ENCODE data around the gene IQCM. TPM values are rescaled to one million over a fixed set of nuclear protein-coding genes. Genes with fewer than 3 reads are reported as not detected.
"Not testable (repeated sequence)": the region's sequence is repeated elsewhere in the genome, so short reads cannot be mapped to it uniquely, and the experiment has no call there.

Gene IQCM
- total RNA-seq, 2 donors from 2014 or later = not detected

DNA sequence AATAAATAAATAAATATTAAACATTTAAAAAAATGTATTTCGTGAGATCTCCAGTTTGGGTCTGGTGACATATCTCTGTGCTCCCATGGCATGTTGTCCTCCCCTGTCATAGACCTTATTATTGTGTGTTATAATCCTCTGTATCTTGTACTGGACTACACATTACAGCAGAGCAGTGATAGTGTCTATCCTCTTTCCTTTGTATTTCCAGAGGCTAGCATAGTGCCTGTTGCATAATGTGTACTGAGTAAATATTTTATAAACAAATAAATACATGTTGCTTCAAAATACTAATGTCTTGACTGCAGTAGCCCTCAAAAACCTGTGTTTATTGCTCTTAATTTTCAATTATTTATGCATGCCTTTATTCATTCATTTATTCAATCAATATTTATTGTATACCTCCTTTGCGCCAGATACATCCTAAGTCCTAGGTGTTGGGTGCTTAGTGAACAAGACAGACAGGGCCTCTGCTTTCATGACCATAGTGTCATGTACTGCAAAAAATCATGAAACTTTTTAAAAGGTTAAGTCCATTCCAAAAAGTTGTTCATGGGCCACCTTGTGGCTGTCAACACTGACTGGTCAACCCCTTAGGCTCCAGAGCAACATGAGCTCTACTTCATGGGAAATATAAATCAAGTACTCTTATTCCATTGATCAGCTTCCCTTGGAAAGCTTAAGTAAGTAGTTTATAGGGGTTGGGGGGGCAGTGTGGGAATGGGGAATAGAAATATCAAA is 303.9 kb downstream of the IQCM start:
- ATAC-seq (no peak), DNase-seq (no peak)
- Mint-ChIP-seq H3K36me3 (ENCODE audit: low read depth) (no peaks in the 10 kb centered on the region), H3K4me3 (no peak overlapping the region), H3K4me1 (no peaks in the 10 kb centered on the region), H3K27me3 (no peaks in the 10 kb centered on the region), H3K27ac (no peak overlapping the region)
- no peaks in the 10 kb centered on the region for H3K9me3 ChIP-seq (ENCODE audit: control insufficient read depth, low read length, poor library complexity, severe bottlenecking)

GRCh38 chr4:149507309-149507708 is 308.3 kb downstream of the IQCM start:
- not testable (repeated sequence) for H3K4me1 Mint-ChIP-seq, DNase-seq

GRCh38 chr4:149500806-149501205 is 314.8 kb downstream of the IQCM start:
- no peaks in the 10 kb centered on the region for H3K9me3 ChIP-seq (ENCODE audit: control insufficient read depth, low read length, poor library complexity, severe bottlenecking)
- Mint-ChIP-seq H3K36me3 (ENCODE audit: low read depth) (no peaks in the 10 kb centered on the region), H3K4me3 (no peak overlapping the region), H3K27ac (no peak overlapping the region), H3K27me3 (no peaks in the 10 kb centered on the region), H3K4me1 (no peaks in the 10 kb centered on the region)
- ATAC-seq (no peak), DNase-seq (no peak)

More at GRCh38 chr4:149507309-149507708, 308.3 kb downstream of the IQCM start:
- not testable (repeated sequence) for H3K36me3 Mint-ChIP-seq (ENCODE audit: low read depth); H3K27me3 Mint-ChIP-seq; H3K4me3 Mint-ChIP-seq; ATAC-seq; H3K27ac Mint-ChIP-seq; H3K9me3 ChIP-seq (ENCODE audit: control insufficient read depth, low read length, poor library complexity, severe bottlenecking)

DNA sequence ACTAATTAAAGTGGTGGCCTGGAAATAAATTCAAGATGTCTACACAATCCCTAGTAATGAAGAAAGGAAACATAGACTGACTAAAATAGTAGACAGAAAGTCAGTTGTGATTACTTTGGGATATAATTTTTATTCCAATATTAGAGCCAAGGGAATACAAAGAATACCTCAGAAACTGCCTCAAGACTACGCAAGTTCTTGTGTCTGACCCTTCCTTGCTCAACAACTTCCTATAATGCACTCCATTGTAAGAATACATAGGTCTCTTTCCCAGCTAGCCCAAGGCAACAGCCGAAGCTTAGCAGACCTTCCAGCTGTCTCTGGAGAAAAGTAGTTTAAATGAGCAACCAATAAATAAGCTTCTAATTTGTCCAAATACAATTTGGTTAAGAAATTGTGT is 315.9 kb downstream of the IQCM start:
- Mint-ChIP-seq H3K27ac (no peak overlapping the region), H3K36me3 (ENCODE audit: low read depth) (no peaks in the 10 kb centered on the region), H3K27me3 (no peaks in the 10 kb centered on the region), H3K4me3 (no peak overlapping the region), H3K4me1 (no peaks in the 10 kb centered on the region)
- H3K9me3 ChIP-seq (ENCODE audit: control insufficient read depth, low read length, poor library complexity, severe bottlenecking) = no peaks in the 10 kb centered on the region
- no peak for ATAC-seq
- DNase-seq = no peak

DNA sequence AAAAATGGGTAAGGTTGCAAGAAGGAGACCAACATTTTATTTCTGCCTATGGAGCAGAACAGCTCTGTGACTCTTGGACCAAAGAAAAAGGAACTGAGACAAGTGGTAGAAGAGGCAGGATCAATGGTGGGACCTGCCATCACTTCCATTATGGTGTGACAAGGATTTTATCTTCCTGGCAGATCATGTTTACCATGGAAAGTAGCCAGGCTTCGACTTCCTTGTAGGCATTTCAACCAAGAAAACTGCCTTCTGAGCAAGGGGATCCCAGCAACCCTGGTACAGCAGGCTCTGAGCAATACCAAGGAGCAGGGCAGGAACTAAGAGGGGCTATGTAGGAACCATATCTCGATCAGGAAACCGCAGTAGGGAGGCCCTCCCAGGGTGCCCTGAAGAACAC is 317.4 kb downstream of the IQCM start:
- no peak for ATAC-seq
- Mint-ChIP-seq H3K27ac (no peak overlapping the region), H3K4me1 (no peaks in the 10 kb centered on the region), H3K27me3 (no peaks in the 10 kb centered on the region), H3K36me3 (ENCODE audit: low read depth) (no peaks in the 10 kb centered on the region), H3K4me3 (no peak overlapping the region)
- no peak for DNase-seq
- no peaks in the 10 kb centered on the region for H3K9me3 ChIP-seq (ENCODE audit: control insufficient read depth, low read length, poor library complexity, severe bottlenecking)

DNA sequence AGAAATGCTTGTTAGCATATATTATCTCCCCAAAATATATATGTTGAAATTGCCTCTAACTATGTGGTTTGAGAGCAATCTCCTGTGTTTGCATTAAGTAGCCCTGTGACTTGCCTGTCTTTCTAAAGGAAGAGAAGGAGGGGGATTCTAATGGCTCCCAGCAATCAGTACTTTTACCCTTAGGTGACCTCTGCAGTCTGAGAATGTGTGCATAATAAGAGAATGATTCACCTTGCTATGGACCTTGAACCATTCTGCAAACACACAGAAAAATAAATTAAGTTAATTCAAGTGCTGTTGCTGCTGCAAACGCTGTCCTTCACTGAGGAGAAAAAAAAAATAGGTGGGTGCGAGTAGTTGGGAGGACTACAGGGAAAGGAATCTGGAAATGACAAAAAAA is 322.2 kb downstream of the IQCM start:
- DNase-seq (no peak), ATAC-seq (no peak)
- H3K9me3 ChIP-seq (ENCODE audit: control insufficient read depth, low read length, poor library complexity, severe bottlenecking) = no peaks in the 10 kb centered on the region
- H3K4me3 Mint-ChIP-seq = no peak overlapping the region
- H3K36me3 Mint-ChIP-seq (ENCODE audit: low read depth) = no peaks in the 10 kb centered on the region
- H3K27ac Mint-ChIP-seq = no peak overlapping the region
- H3K27me3 Mint-ChIP-seq = no peaks in the 10 kb centered on the region
- H3K4me1 Mint-ChIP-seq = no peaks in the 10 kb centered on the region

- Mint-ChIP-seq H3K4me3 (no peak overlapping the region), H3K27me3 (no peaks in the 10 kb centered on the region), H3K36me3 (ENCODE audit: low read depth) (no peaks in the 10 kb centered on the region), H3K4me1 (no peaks in the 10 kb centered on the region), H3K27ac (no peak overlapping the region)
- ATAC-seq = no peak
- no peak for DNase-seq
- H3K9me3 ChIP-seq (ENCODE audit: control insufficient read depth, low read length, poor library complexity, severe bottlenecking) = no peaks in the 10 kb centered on the region
Observed at GRCh38 chr4:149489321-149489720, 326.3 kb downstream of the IQCM start.

DNA sequence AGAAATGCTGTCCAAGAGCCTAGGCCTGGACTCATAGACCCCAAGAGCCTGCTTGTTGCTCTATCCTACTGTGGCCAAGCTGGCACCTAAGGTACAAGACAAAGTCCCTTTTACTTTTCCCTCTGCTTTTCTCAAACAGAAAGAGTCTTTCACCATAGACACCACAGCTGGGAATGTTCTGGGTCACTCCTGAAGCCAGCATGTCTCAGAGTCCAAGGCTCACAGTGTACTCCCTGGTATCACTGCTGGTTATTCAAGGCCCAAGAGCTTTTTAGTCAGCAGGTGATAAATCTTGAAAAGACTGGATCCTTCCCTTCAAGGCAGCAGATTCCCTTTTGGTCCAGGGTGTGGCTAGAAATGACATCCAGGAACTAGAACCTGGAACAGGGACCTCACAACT is 328.8 kb downstream of the IQCM start:
- no peaks in the 10 kb centered on the region for H3K27me3 Mint-ChIP-seq
- no peaks in the 10 kb centered on the region for H3K4me1 Mint-ChIP-seq
- ATAC-seq (no peak), DNase-seq (no peak)
- H3K36me3 Mint-ChIP-seq (ENCODE audit: low read depth) = no peaks in the 10 kb centered on the region
- H3K9me3 ChIP-seq (ENCODE audit: control insufficient read depth, low read length, poor library complexity, severe bottlenecking) = no peaks in the 10 kb centered on the region
- no peak overlapping the region for H3K4me3 Mint-ChIP-seq
- H3K27ac Mint-ChIP-seq = no peak overlapping the region

GRCh38 chr4:149468669-149469068 is 347.0 kb downstream of the IQCM start:
- not testable (repeated sequence) for H3K9me3 ChIP-seq (ENCODE audit: control insufficient read depth, low read length, poor library complexity, severe bottlenecking); H3K27ac Mint-ChIP-seq; H3K4me3 Mint-ChIP-seq; H3K27me3 Mint-ChIP-seq; ATAC-seq; H3K4me1 Mint-ChIP-seq; H3K36me3 Mint-ChIP-seq (ENCODE audit: low read depth); DNase-seq

GRCh38 chr4:149466446-149466845 is 349.2 kb downstream of the IQCM start:
- Mint-ChIP-seq H3K4me1 (no peaks in the 10 kb centered on the region), H3K27me3 (no peaks in the 10 kb centered on the region), H3K27ac (no peak overlapping the region), H3K4me3 (no peak overlapping the region), H3K36me3 (ENCODE audit: low read depth) (no peaks in the 10 kb centered on the region)
- no peaks in the 10 kb centered on the region for H3K9me3 ChIP-seq (ENCODE audit: control insufficient read depth, low read length, poor library complexity, severe bottlenecking)
- no peak for ATAC-seq
- no peak for DNase-seq

GRCh38 chr4:149465955-149466354 is 349.7 kb downstream of the IQCM start:
- Mint-ChIP-seq H3K4me3 (no peak overlapping the region), H3K27me3 (no peaks in the 10 kb centered on the region), H3K27ac (no peak overlapping the region), H3K4me1 (no peaks in the 10 kb centered on the region), H3K36me3 (ENCODE audit: low read depth) (no peaks in the 10 kb centered on the region)
- no peak for DNase-seq
- ATAC-seq = no peak
- no peaks in the 10 kb centered on the region for H3K9me3 ChIP-seq (ENCODE audit: control insufficient read depth, low read length, poor library complexity, severe bottlenecking)

DNA sequence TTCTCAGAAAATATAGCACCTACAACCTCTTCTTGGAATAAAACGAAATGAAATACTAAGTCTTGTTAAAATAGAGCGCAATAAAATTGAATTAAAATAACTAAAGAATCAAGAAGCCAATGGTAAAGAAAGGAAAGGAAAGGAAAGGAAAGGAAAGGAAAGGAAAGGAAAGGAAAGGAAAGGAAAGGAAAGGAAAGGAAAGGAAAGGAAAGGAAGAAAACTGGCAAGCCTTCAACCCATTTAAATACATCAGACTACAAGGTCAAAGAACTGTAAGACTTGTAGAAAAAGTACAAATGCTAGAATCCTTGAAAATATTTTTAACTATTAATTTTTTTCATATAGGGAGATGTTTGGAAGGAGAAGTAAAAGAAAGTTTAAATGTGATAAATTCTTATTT is 372.1 kb downstream of the IQCM start:
- peaks cover 5% of the 10 kb centered on the region for H3K27me3 Mint-ChIP-seq
- no peak overlapping the region for H3K4me3 Mint-ChIP-seq

GRCh38 chr4:149441338-149441737 is 374.3 kb downstream of the IQCM start:
- H3K36me3 Mint-ChIP-seq (ENCODE audit: low read depth) = no peaks in the 10 kb centered on the region
- no peak overlapping the region for H3K27ac Mint-ChIP-seq
- no peak overlapping the region for H3K4me3 Mint-ChIP-seq
- no peaks in the 10 kb centered on the region for H3K4me1 Mint-ChIP-seq
- H3K9me3 ChIP-seq (ENCODE audit: control insufficient read depth, low read length, poor library complexity, severe bottlenecking) = no peaks in the 10 kb centered on the region
- DNase-seq = no peak
- ATAC-seq = no peak
- peaks cover 5% of the 10 kb centered on the region for H3K27me3 Mint-ChIP-seq

More for the DNA sequence above, 372.1 kb downstream of the IQCM start:
- H3K4me1 Mint-ChIP-seq = no peaks in the 10 kb centered on the region
- no peaks in the 10 kb centered on the region for H3K36me3 Mint-ChIP-seq (ENCODE audit: low read depth)
- no peak for ATAC-seq
- no peaks in the 10 kb centered on the region for H3K9me3 ChIP-seq (ENCODE audit: control insufficient read depth, low read length, poor library complexity, severe bottlenecking)
- no peak overlapping the region for H3K27ac Mint-ChIP-seq
- no peak for DNase-seq

GRCh38 chr4:149426461-149426860 is 389.2 kb downstream of the IQCM start:
- H3K4me3 Mint-ChIP-seq = no peak overlapping the region
- ATAC-seq = no peak

More at GRCh38 chr4:149426461-149426860, 389.2 kb downstream of the IQCM start:
- H3K9me3 ChIP-seq (ENCODE audit: control insufficient read depth, low read length, poor library complexity, severe bottlenecking) = no peaks in the 10 kb centered on the region
- DNase-seq = no peak
- H3K36me3 Mint-ChIP-seq (ENCODE audit: low read depth) = no peaks in the 10 kb centered on the region
- no peak overlapping the region for H3K27ac Mint-ChIP-seq
- peaks cover 2% of the 10 kb centered on the region for H3K4me1 Mint-ChIP-seq
- H3K27me3 Mint-ChIP-seq = no peaks in the 10 kb centered on the region
